Measurements from ENCODE around the gene PSMD10. TPM values are rescaled to one million over a fixed set of nuclear protein-coding genes. Genes with fewer than 3 reads are reported as not detected.

Gene PSMD10
- polyA plus RNA-seq, 1 donor (not counting 4 experiments of a cell fraction or from before 2014, with no cell fraction given) = 89.3 TPM

- no peaks in the 10 kb centered on the region for H3K27me3 ChIP-seq (ENCODE audit: control insufficient read depth, extremely low read depth, insufficient read depth, low read length)
- no peak overlapping the region for H3K27ac ChIP-seq (ENCODE audit: control insufficient read depth, insufficient read depth, low read length)
- dilution Hi-C loops (cut with MboI; ENCODE audit: extremely low pct_ligation_motif_present, low sequenced_read_pairs) = no loop called here
- no peak overlapping the region for H3K9ac ChIP-seq (ENCODE audit: control insufficient read depth, extremely low read depth, insufficient read depth, low read length)
- no peaks in the 10 kb centered on the region for H4K20me1 ChIP-seq (ENCODE audit: control insufficient read depth, extremely low read depth, insufficient read depth, low read length)
- H3K79me2 ChIP-seq (ENCODE audit: control insufficient read depth, insufficient read depth, low read length) = no peaks in the 10 kb centered on the region
- H3K9me3 ChIP-seq (ENCODE audit: control insufficient read depth, low read depth, low read length) = no peaks in the 10 kb centered on the region
- H3K4me1 ChIP-seq (ENCODE audit: control insufficient read depth, extremely low read depth, insufficient read depth, low read length) = peaks cover 8% of the 10 kb centered on the region
- no peaks in the 10 kb centered on the region for H3K9me1 ChIP-seq (ENCODE audit: control insufficient read depth, extremely low read depth, insufficient read depth, low read length)
- DNase-seq (ENCODE audit: low read depth, low spot score) = peak; percentile 26
- no peak overlapping the region for H3K4me3 ChIP-seq (ENCODE audit: control insufficient read depth in 2 of 3, extremely low read depth in 1 of 3, insufficient read depth in 2 of 3, low read depth in 1 of 3, low read length in 3 of 3)
- peak overlapping the region; percentile 22 for H3K4me2 ChIP-seq (ENCODE audit: control insufficient read depth, extremely low read depth, insufficient read depth, low read depth, low read length)
- no peak overlapping the region for H2AFZ ChIP-seq (ENCODE audit: control insufficient read depth, low read length)
- H3K36me3 ChIP-seq (ENCODE audit: control insufficient read depth in 2 of 2, extremely low read depth in 1 of 2, insufficient read depth in 2 of 2, low read length in 2 of 2) = no peaks in the 10 kb centered on the region
- TF ChIP-seq EZH2 (IDR thresholded peaks at IDR 0.05; ENCODE audit: low read length) (no peak), CTCF (optimal IDR thresholded peaks at IDR 0.05 in 1 of 3, IDR thresholded peaks at IDR 0.05 in 1 of 3, conservative IDR thresholded peaks at IDR 0.05 in 1 of 3; ENCODE audit: extremely low read depth in 1 of 3, insufficient read depth in 2 of 3, low read length in 3 of 3) (no peak)
- peak; percentile 58 for FAIRE-seq
These were observed 40.1 kb upstream of the PSMD10 start for GRCh38 chrX:108131471-108131870.

- H3K4me2 ChIP-seq (ENCODE audit: control insufficient read depth, extremely low read depth, insufficient read depth, low read depth, low read length) = no peak overlapping the region
- dilution Hi-C loops (cut with MboI; ENCODE audit: extremely low pct_ligation_motif_present, low sequenced_read_pairs) = no loop called here
These were observed 39.5 kb upstream of the PSMD10 start for GRCh38 chrX:108130889-108131288.

More at GRCh38 chrX:108130889-108131288, 39.5 kb upstream of the PSMD10 start:
- H3K4me3 ChIP-seq (ENCODE audit: control insufficient read depth in 2 of 3, extremely low read depth in 1 of 3, insufficient read depth in 2 of 3, low read depth in 1 of 3, low read length in 3 of 3) = no peak overlapping the region
- H3K9me3 ChIP-seq (ENCODE audit: control insufficient read depth, low read depth, low read length) = no peaks in the 10 kb centered on the region
- DNase-seq (ENCODE audit: low read depth, low spot score) (no peak), FAIRE-seq (no peak)
- H3K79me2 ChIP-seq (ENCODE audit: control insufficient read depth, insufficient read depth, low read length) = no peaks in the 10 kb centered on the region
- H3K9me1 ChIP-seq (ENCODE audit: control insufficient read depth, extremely low read depth, insufficient read depth, low read length) = no peaks in the 10 kb centered on the region
- no peak overlapping the region for H2AFZ ChIP-seq (ENCODE audit: control insufficient read depth, low read length)
- no peak overlapping the region for H3K9ac ChIP-seq (ENCODE audit: control insufficient read depth, extremely low read depth, insufficient read depth, low read length)
- H3K27me3 ChIP-seq (ENCODE audit: control insufficient read depth, extremely low read depth, insufficient read depth, low read length) = no peaks in the 10 kb centered on the region
- H4K20me1 ChIP-seq (ENCODE audit: control insufficient read depth, extremely low read depth, insufficient read depth, low read length) = no peaks in the 10 kb centered on the region
- no peak overlapping the region for H3K27ac ChIP-seq (ENCODE audit: control insufficient read depth, insufficient read depth, low read length)
- peaks cover 8% of the 10 kb centered on the region for H3K4me1 ChIP-seq (ENCODE audit: control insufficient read depth, extremely low read depth, insufficient read depth, low read length)
- no peaks in the 10 kb centered on the region for H3K36me3 ChIP-seq (ENCODE audit: control insufficient read depth in 2 of 2, extremely low read depth in 1 of 2, insufficient read depth in 2 of 2, low read length in 2 of 2)
- no peak for TF ChIP-seq EZH2 (IDR thresholded peaks at IDR 0.05; ENCODE audit: low read length)
- TF ChIP-seq CTCF (optimal IDR thresholded peaks at IDR 0.05 in 1 of 3, IDR thresholded peaks at IDR 0.05 in 1 of 3, conservative IDR thresholded peaks at IDR 0.05 in 1 of 3; ENCODE audit: extremely low read depth in 1 of 3, insufficient read depth in 2 of 3, low read length in 3 of 3) = no peak

Data from keratinocyte (primary cell).